Measurements from ENCODE around the gene MYO5A. TPM values are rescaled to one million over a fixed set of nuclear protein-coding genes. Genes with fewer than 3 reads are reported as not detected.

Gene MYO5A
- total RNA-seq, 1 donor: 54.3 TPM

GRCh38 chr15:52294881-52295420, 233.7 kb downstream of the MYO5A start:
- Histone ChIP-seq H2AFZ (ENCODE audit: low read length) (no peak overlapping the region), H3K9me3 (ENCODE audit: low read depth, low read length) (no peaks in the 10 kb centered on the region), H3K36me3 (ENCODE audit: insufficient read depth, low read length) (no peaks in the 10 kb centered on the region), H3K27ac (ENCODE audit: low read depth, low read length) (no peak overlapping the region), H3K4me3 (ENCODE audit: insufficient read depth, low read length) (peak overlapping the region; percentile 60), H3K4me2 (ENCODE audit: insufficient read depth, low read length) (no peak overlapping the region), H3K79me2 (ENCODE audit: insufficient read depth, low read length) (no peaks in the 10 kb centered on the region), H4K20me1 (ENCODE audit: insufficient read depth, low read length) (no peaks in the 10 kb centered on the region), H3K4me1 (ENCODE audit: insufficient read depth, low read length) (no peaks in the 10 kb centered on the region), H3K27me3 (ENCODE audit: insufficient read depth, low read length) (peaks cover 42% of the 10 kb centered on the region)
- DNase-seq (ENCODE audit: insufficient read length, low spot score, missing footprints): peak; percentile 84
- TF ChIP-seq CTCF (IDR thresholded peaks at IDR 0.05; ENCODE audit: extremely low read depth, low read depth, low read length): no peak

GRCh38 chr15:52292780-52293392, 235.8 kb downstream of the MYO5A start:
- Histone ChIP-seq H3K27ac (ENCODE audit: low read depth, low read length) (no peak overlapping the region), H2AFZ (ENCODE audit: low read length) (no peak overlapping the region), H3K36me3 (ENCODE audit: insufficient read depth, low read length) (no peaks in the 10 kb centered on the region), H3K79me2 (ENCODE audit: insufficient read depth, low read length) (no peaks in the 10 kb centered on the region), H4K20me1 (ENCODE audit: insufficient read depth, low read length) (no peaks in the 10 kb centered on the region), H3K4me2 (ENCODE audit: insufficient read depth, low read length) (no peak overlapping the region), H3K4me3 (ENCODE audit: insufficient read depth, low read length) (no peak overlapping the region), H3K9me3 (ENCODE audit: low read depth, low read length) (no peaks in the 10 kb centered on the region), H3K4me1 (ENCODE audit: insufficient read depth, low read length) (no peaks in the 10 kb centered on the region), H3K27me3 (ENCODE audit: insufficient read depth, low read length) (peaks cover 45% of the 10 kb centered on the region)
- no peak for DNase-seq (ENCODE audit: insufficient read length, low spot score, missing footprints)
- TF ChIP-seq CTCF (IDR thresholded peaks at IDR 0.05; ENCODE audit: extremely low read depth, low read depth, low read length): no peak

- Histone ChIP-seq H2AFZ (ENCODE audit: low read length) (no peak overlapping the region), H3K4me2 (ENCODE audit: insufficient read depth, low read length) (no peak overlapping the region), H3K27me3 (ENCODE audit: insufficient read depth, low read length) (peaks cover 44% of the 10 kb centered on the region), H3K27ac (ENCODE audit: low read depth, low read length) (no peak overlapping the region), H3K4me3 (ENCODE audit: insufficient read depth, low read length) (no peak overlapping the region), H3K9me3 (ENCODE audit: low read depth, low read length) (no peaks in the 10 kb centered on the region), H4K20me1 (ENCODE audit: insufficient read depth, low read length) (no peaks in the 10 kb centered on the region), H3K36me3 (ENCODE audit: insufficient read depth, low read length) (no peaks in the 10 kb centered on the region), H3K79me2 (ENCODE audit: insufficient read depth, low read length) (no peaks in the 10 kb centered on the region), H3K4me1 (ENCODE audit: insufficient read depth, low read length) (no peaks in the 10 kb centered on the region)
- no peak for TF ChIP-seq CTCF (IDR thresholded peaks at IDR 0.05; ENCODE audit: extremely low read depth, low read depth, low read length)
- DNase-seq (ENCODE audit: insufficient read length, low spot score, missing footprints): no peak
Measured at GRCh38 chr15:52291204-52291603, 237.5 kb downstream of the MYO5A start.

- TF ChIP-seq CTCF (IDR thresholded peaks at IDR 0.05; ENCODE audit: extremely low read depth, low read depth, low read length): no peak
- no peak for DNase-seq (ENCODE audit: insufficient read length, low spot score, missing footprints)
- H3K36me3 ChIP-seq (ENCODE audit: insufficient read depth, low read length): no peaks in the 10 kb centered on the region
- no peak overlapping the region for H2AFZ ChIP-seq (ENCODE audit: low read length)
- no peaks in the 10 kb centered on the region for H3K9me3 ChIP-seq (ENCODE audit: low read depth, low read length)
- no peak overlapping the region for H3K4me3 ChIP-seq (ENCODE audit: insufficient read depth, low read length)
- no peak overlapping the region for H3K27ac ChIP-seq (ENCODE audit: low read depth, low read length)
- H4K20me1 ChIP-seq (ENCODE audit: insufficient read depth, low read length): no peaks in the 10 kb centered on the region
- no peak overlapping the region for H3K4me2 ChIP-seq (ENCODE audit: insufficient read depth, low read length)
- H3K27me3 ChIP-seq (ENCODE audit: insufficient read depth, low read length): peaks cover 40% of the 10 kb centered on the region
- no peaks in the 10 kb centered on the region for H3K4me1 ChIP-seq (ENCODE audit: insufficient read depth, low read length)
- no peaks in the 10 kb centered on the region for H3K79me2 ChIP-seq (ENCODE audit: insufficient read depth, low read length)
Measured at GRCh38 chr15:52290800-52291199, 237.9 kb downstream of the MYO5A start.
